Hepatocyte (in vitro differentiated cells): ENCODE results near the gene ULK1. TPM values are rescaled to one million over a fixed set of nuclear protein-coding genes. Genes with fewer than 3 reads are reported as not detected.

Source experiments
- DNase-seq: peaks from one replicate; pipeline ENCODE4 v3.0.0-alpha.2; 2016; ENCODE audit warnings: low spot score
- H2AFZ ChIP-seq: fragments of 200-600 bp; sonication (generic); 2 replicates; pipeline ENCODE4 v1.6.0; 2016; ENCODE audit warnings: antibody characterized with exemption, mild to moderate bottlenecking
- H3K27ac ChIP-seq: fragments of 200-600 bp; sonication (generic); 2 replicates; pipeline ENCODE4 v1.5.1; 2016; ENCODE audit warnings: mild to moderate bottlenecking
- H3K27me3 ChIP-seq: fragments of 200-600 bp; sonication (generic); 2 replicates; pipeline ENCODE4 v1.6.1; 2016
- H3K36me3 ChIP-seq: fragments of 200-600 bp; sonication (generic); replicated peaks from 2 replicates; pipeline ENCODE4 v1.5.1; 2016; ENCODE audit warnings: low read depth; ENCODE audit not compliant: insufficient read depth
- H3K4me1 ChIP-seq: fragments of 200-600 bp; sonication (generic); 2 replicates; pipeline ENCODE4 v1.5.1; 2016; ENCODE audit warnings: mild to moderate bottlenecking, moderate library complexity; ENCODE audit not compliant: insufficient read depth
- H3K4me2 ChIP-seq: fragments of 200-600 bp; sonication (generic); 2 replicates; pipeline ENCODE4 v1.6.0; 2016
- H3K4me3 ChIP-seq: fragments of 200-600 bp; sonication (generic); 2 replicates; pipeline ENCODE4 v1.5.1; 2016; ENCODE audit warnings: mild to moderate bottlenecking
- H3K79me2 ChIP-seq: fragments of 200-600 bp; sonication (generic); 2 replicates; pipeline ENCODE4 v1.6.0; 2017; ENCODE audit warnings: mild to moderate bottlenecking
- H3K9me2 ChIP-seq: fragments of 200-600 bp; sonication (generic); replicated peaks from 2 replicates; pipeline ENCODE4 v1.6.0; 2017; ENCODE audit warnings: mild to moderate bottlenecking; ENCODE audit not compliant: insufficient read depth
- H3K9me3 ChIP-seq: fragments of 200-600 bp; sonication (generic); 2 replicates; pipeline ENCODE4 v1.5.1; 2016; ENCODE audit warnings: low read depth, mild to moderate bottlenecking
- H4K20me1 ChIP-seq: fragments of 200-600 bp; sonication (generic); 2 replicates; pipeline ENCODE4 v1.6.0; 2016; ENCODE audit warnings: mild to moderate bottlenecking; ENCODE audit not compliant: insufficient read depth, poor library complexity, severe bottlenecking
- CTCF ChIP-seq: fragments of 200-600 bp; sonication (generic); IDR thresholded peaks from 2 replicates; pipeline ENCODE4 v1.5.1; 2016; ENCODE audit warnings: antibody characterized with exemption, mild to moderate bottlenecking; ENCODE audit not compliant: poor library complexity
- EZH2 ChIP-seq: fragments of 200-600 bp; sonication (generic); IDR thresholded peaks from 2 replicates; pipeline ENCODE4 v1.6.1; 2016; ENCODE audit warnings: antibody characterized with exemption, mild to moderate bottlenecking, borderline replicate concordance
- EZH2phosphoT487 ChIP-seq: fragments of 200-600 bp; sonication (generic); IDR thresholded peaks from one replicate; pipeline ENCODE4 v1.6.1; 2018; ENCODE audit warnings: antibody characterized with exemption, mild to moderate bottlenecking, low read depth, moderate library complexity; ENCODE audit not compliant: unreplicated experiment, severe bottlenecking
- WGBS: methylation state at CpG from one replicate; pipeline ENCODE4 v1.1.6; 2016; ENCODE audit warnings: low lambda C conversion rate; ENCODE audit errors: missing lambda C conversion rate; 5-methylcytosine and 5-hydroxymethylcytosine counted together
- polyA plus RNA-seq: library from polyadenylated mRNA; unstranded; fragments of >200 nt; fragmentation: Nextera tagmentation; extraction: Ambion mirVana; gene quantifications from 2 replicates; pipeline ENCODE4 v1.2.1, GENCODE V29; 2016
- total RNA-seq: library from RNA; depleted of rRNA; stranded (reverse); fragments of >200 nt; gene quantifications from 2 replicates; pipeline ENCODE4 v1.2.3, GENCODE V29; 2014

ULK1 gene
- total and polyA plus RNA-seq, 2 experiments from 2014 or later = 9.4 to 11.0 TPM

GRCh38 chr12:131922772-131923171, 28.4 kb downstream of the ULK1 start:
- H3K9me2 ChIP-seq = no peaks in the 10 kb centered on the region
- H3K27me3 ChIP-seq = no peaks in the 10 kb centered on the region
- no peak overlapping the region for H3K27ac ChIP-seq
- no peak overlapping the region for H3K4me2 ChIP-seq
- no peaks in the 10 kb centered on the region for H3K4me1 ChIP-seq
- no peak for DNase-seq
- no peak overlapping the region for H2AFZ ChIP-seq
- no peaks in the 10 kb centered on the region for H3K79me2 ChIP-seq
- no peak overlapping the region for H3K4me3 ChIP-seq
- 93% methylated on average over 13 of the region's 13 CpGs for WGBS
- H3K9me3 ChIP-seq = no peaks in the 10 kb centered on the region
- TF ChIP-seq EZH2phosphoT487 (no peak), EZH2 (no peak)
- no peaks in the 10 kb centered on the region for H3K36me3 ChIP-seq
- H4K20me1 ChIP-seq = no peaks in the 10 kb centered on the region

- Histone ChIP-seq H3K4me2 (no peak overlapping the region), H3K27me3 (no peaks in the 10 kb centered on the region), H3K27ac (no peak overlapping the region), H3K9me3 (no peaks in the 10 kb centered on the region), H4K20me1 (no peaks in the 10 kb centered on the region), H3K4me1 (no peaks in the 10 kb centered on the region), H2AFZ (no peak overlapping the region), H3K36me3 (no peaks in the 10 kb centered on the region), H3K4me3 (no peak overlapping the region), H3K9me2 (no peaks in the 10 kb centered on the region), H3K79me2 (no peaks in the 10 kb centered on the region)
- 84% methylated on average over 11 of the region's 11 CpGs for WGBS
- DNase-seq = no peak
- TF ChIP-seq EZH2 (no peak), EZH2phosphoT487 (no peak), CTCF (no peak)
Observed at GRCh38 chr12:131923260-131923659, 28.8 kb downstream of the ULK1 start.

- no peak overlapping the region for H3K4me3 ChIP-seq
- H3K79me2 ChIP-seq = peaks cover 17% of the 10 kb centered on the region
- no peak overlapping the region for H2AFZ ChIP-seq
- H3K9me2 ChIP-seq = no peaks in the 10 kb centered on the region
- H3K4me2 ChIP-seq = no peak overlapping the region
- H3K4me1 ChIP-seq = no peaks in the 10 kb centered on the region
- TF ChIP-seq EZH2 = no peak
- no peak for TF ChIP-seq EZH2phosphoT487
- TF ChIP-seq CTCF = no peak
- H3K27ac ChIP-seq = no peak overlapping the region
- DNase-seq = no peak
- no peaks in the 10 kb centered on the region for H3K36me3 ChIP-seq
- H3K27me3 ChIP-seq = no peaks in the 10 kb centered on the region
- WGBS = 89% methylated on average over 18 of the region's 24 CpGs
- H3K9me3 ChIP-seq = no peaks in the 10 kb centered on the region
- H4K20me1 ChIP-seq = no peaks in the 10 kb centered on the region
Observed at GRCh38 chr12:131927110-131928079, 33.0 kb downstream of the ULK1 start.

- Histone ChIP-seq H3K9me3 (no peaks in the 10 kb centered on the region), H4K20me1 (no peaks in the 10 kb centered on the region), H3K4me3 (peak overlapping the region; percentile 72), H3K4me2 (peak overlapping the region; percentile 100), H3K4me1 (no peaks in the 10 kb centered on the region), H3K79me2 (peaks cover 17% of the 10 kb centered on the region), H3K36me3 (no peaks in the 10 kb centered on the region), H3K27ac (peak overlapping the region; percentile 73), H3K27me3 (no peaks in the 10 kb centered on the region), H2AFZ (peak overlapping the region; percentile 100), H3K9me2 (no peaks in the 10 kb centered on the region)
- no peak for DNase-seq
- TF ChIP-seq EZH2phosphoT487 = no peak
- TF ChIP-seq EZH2 = no peak
- TF ChIP-seq CTCF = no peak
- WGBS = 21% methylated on average over 33 of the region's 33 CpGs
Observed at GRCh38 chr12:131928080-131928710, 33.8 kb downstream of the ULK1 start.
